K562 (cell line): ENCODE measurements around the gene ATP2A2. TPM values are rescaled to one million over a fixed set of nuclear protein-coding genes. Genes with fewer than 3 reads are reported as not detected.

ENCODE experiments used
- BHLHE40 ChIP-seq: IDR thresholded peaks from 2 replicates; pipeline ENCODE4 v1.6.1; 2011; ENCODE audit warnings: low read length, improper control_type of control experiment
- CBFA2T2 ChIP-seq: fragments of 450-650 bp; conservative IDR thresholded peaks from 2 replicates; pipeline ENCODE4 v1.6.1; 2017; ENCODE audit warnings: mild to moderate bottlenecking
- CBX2 ChIP-seq: fragments of 200-600 bp; sonication (generic); IDR thresholded peaks from one replicate; pipeline ENCODE4 v1.6.1; 2012; ENCODE audit warnings: mild to moderate bottlenecking, low read length, inconsistent platforms; ENCODE audit not compliant: insufficient read depth, poor library complexity, severe bottlenecking
- EP400 ChIP-seq: fragments of 450-650 bp; IDR thresholded peaks from 2 replicates; pipeline ENCODE4 v1.6.1; 2017; ENCODE audit warnings: antibody characterized with exemption, mild to moderate bottlenecking, moderate library complexity
- ERF ChIP-seq: fragments of 450-650 bp; formaldehyde crosslinking; IDR thresholded peaks from 2 replicates; pipeline ENCODE4 v1.4.0; 2020; ENCODE audit warnings: mild to moderate bottlenecking, mixed read lengths
- ETV6 ChIP-seq, 3 experiments: fragments of 150-350 bp in 1 of 3; sonication (generic) in 1 of 3; formaldehyde crosslinking in 1 of 3; IDR thresholded peaks; 2 replicates each; pipeline versions ENCODE4 v1.6.1 to v1.8.0; 2014 to 2022; ENCODE audit warnings: borderline replicate concordance in 2 of 3, low read depth in 2 of 3, antibody characterized with exemption in 1 of 3, low read length in 1 of 3, mild to moderate bottlenecking in 1 of 3, missing genetic modification reagents in 1 of 3
- HCFC1 ChIP-seq: IDR thresholded peaks from 2 replicates; pipeline ENCODE4 v1.6.1; 2012; ENCODE audit warnings: low read depth, low read length, improper control_type of control experiment
- MAFG ChIP-seq: fragments of 450-650 bp; conservative IDR thresholded peaks from 2 replicates; pipeline ENCODE4 v1.6.1; 2016; ENCODE audit warnings: missing genetic modification characterization, missing compliant biosample characterization
- MAZ ChIP-seq, 2 experiments: fragments of 450-650 bp in 1 of 2; sonication (generic) in 1 of 2; formaldehyde crosslinking; IDR thresholded peaks in 1 of 2; conservative IDR thresholded peaks in 1 of 2; 2 replicates each; pipeline versions ENCODE4 v1.4.0 to v1.5.0; 2020; ENCODE audit warnings: mild to moderate bottlenecking in 1 of 2, missing genetic modification reagents in 1 of 2
- MCM2 ChIP-seq: fragments of 450-650 bp; IDR thresholded peaks from 2 replicates; pipeline ENCODE4 v1.6.1; 2017; ENCODE audit warnings: low read depth, mild to moderate bottlenecking
- MEF2D ChIP-seq: conservative IDR thresholded peaks from 2 replicates; pipeline ENCODE4 v1.6.1; 2016; ENCODE audit warnings: low read depth, missing genetic modification characterization, missing compliant biosample characterization
- NRF1 ChIP-seq, 2 experiments: fragments of 450-650 bp; IDR thresholded peaks in 1 of 2; conservative IDR thresholded peaks in 1 of 2; 2 replicates each; pipeline ENCODE4 v1.6.1; 2014; ENCODE audit warnings: mild to moderate bottlenecking in 2 of 2
- PML ChIP-seq: IDR thresholded peaks from 2 replicates; pipeline ENCODE4 v1.6.1; 2012; ENCODE audit warnings: low read length, inconsistent platforms
- POLR2AphosphoS2 ChIP-seq: IDR thresholded peaks from 2 replicates; pipeline ENCODE4 v1.6.1; 2012; ENCODE audit warnings: low read length, improper control_type of control experiment
- SPI1 ChIP-seq: IDR thresholded peaks from 2 replicates; pipeline ENCODE4 v1.6.1; 2011; ENCODE audit warnings: low read depth, low read length, control low read depth, borderline replicate concordance
- TCF3 ChIP-seq: sonication (generic); formaldehyde crosslinking; IDR thresholded peaks from 2 replicates; pipeline ENCODE4 v1.4.0; 2020; ENCODE audit warnings: mild to moderate bottlenecking, missing genetic modification reagents
- TCFL5 ChIP-seq: fragments of 250-450 bp; sonication (Bioruptor Pico); conservative IDR thresholded peaks from 2 replicates; pipeline ENCODE4 v1.6.1; 2021; ENCODE audit warnings: mild to moderate bottlenecking, moderate library complexity, matching md5 sums
- XRCC5 ChIP-seq: fragments of 200-400 bp; formaldehyde crosslinking; IDR thresholded peaks from 2 replicates; pipeline ENCODE4 v1.6.1; 2017; ENCODE audit warnings: low read depth, mild to moderate bottlenecking, low read length
- ZBTB8A ChIP-seq: fragments of 450-650 bp; IDR thresholded peaks from 2 replicates; pipeline ENCODE4 v1.6.1; 2018; ENCODE audit warnings: mild to moderate bottlenecking, moderate library complexity; ENCODE audit not compliant: partially characterized antibody
- ZEB2 ChIP-seq: fragments of 450-650 bp; IDR thresholded peaks from 2 replicates; pipeline ENCODE4 v1.6.1; 2016
- ZKSCAN8 ChIP-seq: fragments of 200-800 bp; sonication (Bioruptor generic); IDR thresholded peaks from 2 replicates; pipeline ENCODE4 v1.6.1; 2016; ENCODE audit warnings: missing genetic modification characterization, missing compliant biosample characterization
- ZNF134 ChIP-seq: fragments of 250-450 bp; sonication (Bioruptor Pico); conservative IDR thresholded peaks from 2 replicates; pipeline ENCODE4 v1.4.0; 2020
- ZNF79 ChIP-seq: fragments of 250-450 bp; sonication (Bioruptor Pico); IDR thresholded peaks from 2 replicates; pipeline ENCODE4 v1.4.0; 2020; ENCODE audit warnings: low read depth, mild to moderate bottlenecking, moderate library complexity
- polyA plus RNA-seq, 8 experiments: library from polyadenylated mRNA; depleted of rRNA in 4 of 8; stranded (reverse) in 5 of 8; unstranded in 3 of 8; fragments of >200 nt; fragmentation: Nextera tagmentation in 2 of 8; fragmentation: Illumina TruSeq in 1 of 8; extraction: Ambion mirVana in 2 of 8; extraction: Trizol in 1 of 8; gene quantifications; 2 replicates each; pipeline versions ENCODE4 v1.2.1 to v1.2.3, GENCODE V29; 2011 to 2014; ENCODE audit warnings: inconsistent platforms in 1 of 8, missing spikeins in 1 of 8
- total RNA-seq, 7 experiments: library from RNA; depleted of rRNA in 6 of 7; stranded (reverse); fragments of >200 nt in 6 of 7; fragmentation: Illumina TruSeq in 2 of 7; extraction: Trizol in 2 of 7; gene quantifications; 2 replicates each; pipeline versions ENCODE4 v1.2.1 to v1.2.3, GENCODE V29; 2011 to 2021; ENCODE audit warnings: low replicate concordance in 1 of 7
- TF ChIP-seq, protein P1 (sequence below): fragments of 450-650 bp; IDR thresholded peaks from 2 replicates; pipeline ENCODE4 v1.6.1; 2016; ENCODE audit warnings: low read depth, mild to moderate bottlenecking, moderate library complexity
- TF ChIP-seq, protein P2 (sequence below): fragments of 450-650 bp; IDR thresholded peaks from 2 replicates; pipeline ENCODE4 v1.6.1; 2017; ENCODE audit warnings: antibody characterized with exemption, mild to moderate bottlenecking

ATP2A2 gene
- total and polyA plus RNA-seq, 9 of the 15 experiments (the other 6 are each of a cell fraction or from before 2014, with no cell fraction given), result 5.2 to 205 (median 51.6) TPM

DNA sequence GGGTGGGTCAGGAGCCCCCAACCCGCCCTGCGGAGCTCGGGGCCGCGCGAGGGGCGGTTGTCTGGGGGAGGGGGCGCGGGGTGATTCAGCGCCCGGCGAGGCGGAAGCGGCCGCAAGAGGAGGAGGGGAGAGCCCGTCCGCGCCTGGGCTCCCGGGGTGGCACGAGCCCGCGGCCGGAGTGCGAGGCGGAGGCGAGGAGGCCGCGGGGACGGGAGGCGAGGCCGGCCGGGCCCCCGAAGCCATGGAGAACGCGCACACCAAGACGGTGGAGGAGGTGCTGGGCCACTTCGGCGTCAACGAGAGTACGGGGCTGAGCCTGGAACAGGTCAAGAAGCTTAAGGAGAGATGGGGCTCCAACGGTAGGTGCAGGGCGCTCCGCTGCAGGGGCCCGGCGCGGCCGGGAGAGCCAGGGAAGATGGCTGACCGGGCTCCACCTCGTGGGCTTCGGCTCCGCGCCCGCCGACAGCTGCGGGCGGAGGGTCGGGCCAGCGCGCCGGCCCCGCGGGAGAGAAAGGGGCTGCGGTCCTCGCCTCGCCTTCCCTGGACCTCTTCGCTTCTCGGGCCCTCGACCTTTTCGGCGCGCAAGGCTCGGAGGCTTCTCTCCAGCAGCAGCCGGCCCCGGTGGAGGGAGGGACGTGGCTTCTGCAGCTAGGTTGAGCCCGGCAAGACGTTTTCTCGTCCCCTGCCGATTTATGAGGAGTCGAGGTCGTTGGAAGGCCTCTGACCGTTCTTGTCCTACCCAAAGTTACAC is 677 bp downstream of the ATP2A2 start (continued):
- TF ChIP-seq, protein P1, sequence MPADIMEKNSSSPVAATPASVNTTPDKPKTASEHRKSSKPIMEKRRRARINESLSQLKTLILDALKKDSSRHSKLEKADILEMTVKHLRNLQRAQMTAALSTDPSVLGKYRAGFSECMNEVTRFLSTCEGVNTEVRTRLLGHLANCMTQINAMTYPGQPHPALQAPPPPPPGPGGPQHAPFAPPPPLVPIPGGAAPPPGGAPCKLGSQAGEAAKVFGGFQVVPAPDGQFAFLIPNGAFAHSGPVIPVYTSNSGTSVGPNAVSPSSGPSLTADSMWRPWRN, result no peak
- TF ChIP-seq XRCC5 (0 out of 2 replicates have a peak, but pooled peaks have one; percentile 51), CBX2 (no peak), ERF (peak; percentile 89; the same call in 1 of the 2 replicates), MAZ (CRISPR knock-in tag; conservative IDR thresholded peaks at IDR 0.05 in 1 of 2, IDR thresholded peaks at IDR 0.05 in 1 of 2) (peak in 1 of 2 experiments; percentile 54; a peak in 2 of 4 replicates), MAFG (tag) (no peak), ETV6 (IDR thresholded peaks at IDR 0.05; ENCODE audit: borderline replicate concordance in 1 of 2, low read depth in 2 of 2, low read length in 1 of 2) (no peak), ETV6 (CRISPR knock-in tag; IDR thresholded peaks at IDR 0.05; ENCODE audit: borderline replicate concordance) (no peak), BHLHE40 (peak; percentile 40), TCF3 (CRISPR knock-in tag) (no peak; the same call in none of the 2 replicates), POLR2AphosphoS2 (peak; percentile 59; the same call in 1 of the 2 replicates), ZEB2 (no peak), NRF1 (conservative IDR thresholded peaks at IDR 0.05 in 1 of 2, IDR thresholded peaks at IDR 0.05 in 1 of 2) (no peak), MCM2 (no peak), CBFA2T2 (no peak), PML (no peak; the same call in 1 of the 2 replicates), TCFL5 (CRISPR knock-in tag) (no peak), MEF2D (tag) (no peak), ZNF134 (no peak), HCFC1 (no peak), ZBTB8A (no peak), SPI1 (no peak), EP400 (peak; percentile 71), ZNF79 (CRISPR knock-in tag) (no peak), ZKSCAN8 (CRISPR knock-in tag) (peak; percentile 68; the same call in 1 of the 2 replicates)
- TF ChIP-seq, protein P2, sequence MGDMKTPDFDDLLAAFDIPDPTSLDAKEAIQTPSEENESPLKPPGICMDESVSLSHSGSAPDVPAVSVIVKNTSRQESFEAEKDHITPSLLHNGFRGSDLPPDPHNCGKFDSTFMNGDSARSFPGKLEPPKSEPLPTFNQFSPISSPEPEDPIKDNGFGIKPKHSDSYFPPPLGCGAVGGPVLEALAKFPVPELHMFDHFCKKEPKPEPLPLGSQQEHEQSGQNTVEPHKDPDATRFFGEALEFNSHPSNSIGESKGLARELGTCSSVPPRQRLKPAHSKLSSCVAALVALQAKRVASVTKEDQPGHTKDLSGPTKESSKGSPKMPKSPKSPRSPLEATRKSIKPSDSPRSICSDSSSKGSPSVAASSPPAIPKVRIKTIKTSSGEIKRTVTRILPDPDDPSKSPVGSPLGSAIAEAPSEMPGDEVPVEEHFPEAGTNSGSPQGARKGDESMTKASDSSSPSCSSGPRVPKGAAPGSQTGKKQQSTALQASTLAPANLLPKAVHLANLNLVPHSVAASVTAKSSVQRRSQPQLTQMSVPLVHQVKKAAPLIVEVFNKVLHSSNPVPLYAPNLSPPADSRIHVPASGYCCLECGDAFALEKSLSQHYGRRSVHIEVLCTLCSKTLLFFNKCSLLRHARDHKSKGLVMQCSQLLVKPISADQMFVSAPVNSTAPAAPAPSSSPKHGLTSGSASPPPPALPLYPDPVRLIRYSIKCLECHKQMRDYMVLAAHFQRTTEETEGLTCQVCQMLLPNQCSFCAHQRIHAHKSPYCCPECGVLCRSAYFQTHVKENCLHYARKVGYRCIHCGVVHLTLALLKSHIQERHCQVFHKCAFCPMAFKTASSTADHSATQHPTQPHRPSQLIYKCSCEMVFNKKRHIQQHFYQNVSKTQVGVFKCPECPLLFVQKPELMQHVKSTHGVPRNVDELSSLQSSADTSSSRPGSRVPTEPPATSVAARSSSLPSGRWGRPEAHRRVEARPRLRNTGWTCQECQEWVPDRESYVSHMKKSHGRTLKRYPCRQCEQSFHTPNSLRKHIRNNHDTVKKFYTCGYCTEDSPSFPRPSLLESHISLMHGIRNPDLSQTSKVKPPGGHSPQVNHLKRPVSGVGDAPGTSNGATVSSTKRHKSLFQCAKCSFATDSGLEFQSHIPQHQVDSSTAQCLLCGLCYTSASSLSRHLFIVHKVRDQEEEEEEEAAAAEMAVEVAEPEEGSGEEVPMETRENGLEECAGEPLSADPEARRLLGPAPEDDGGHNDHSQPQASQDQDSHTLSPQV, result peak; percentile 53
